K562 (cell line): Measurements from ENCODE around the gene CSNK1G3.

Source experiments
- ADNP ChIP-seq: fragments of 200-800 bp; sonication (Bioruptor generic); IDR thresholded peaks from 2 replicates; pipeline ENCODE4 v1.6.1; 2016; ENCODE audit warnings: missing genetic modification characterization, missing compliant biosample characterization
- CEBPZ ChIP-seq: fragments of 150-350 bp; IDR thresholded peaks from 2 replicates; pipeline ENCODE4 v1.6.1; 2014; ENCODE audit warnings: low read depth, mild to moderate bottlenecking, low read length, borderline replicate concordance
- CTCF ChIP-seq, 3 experiments: IDR thresholded peaks in 2 of 3; conservative IDR thresholded peaks in 1 of 3; 2 replicates each; pipeline ENCODE4 v1.5.1; 2011 to 2012; ENCODE audit warnings: low read length in 3 of 3, mild to moderate bottlenecking in 3 of 3, control low read depth in 2 of 3, improper control_type of control experiment in 1 of 3, inconsistent platforms in 1 of 3, low read depth in 1 of 3, mixed read lengths in 1 of 3, moderate library complexity in 1 of 3; ENCODE audit not compliant: insufficient read depth in 2 of 3
- ELF2 ChIP-seq: fragments of 250-450 bp; sonication (Bioruptor Pico); IDR thresholded peaks from 2 replicates; pipeline ENCODE4 v1.5.0; 2021; ENCODE audit warnings: mild to moderate bottlenecking
- ZC3H4 ChIP-seq: sonication (generic); formaldehyde crosslinking; IDR thresholded peaks from 2 replicates; pipeline ENCODE4 v1.9.0; 2021; ENCODE audit warnings: missing genetic modification reagents, borderline replicate concordance
- ZNF146 ChIP-seq: IDR thresholded peaks from one replicate; pipeline ENCODE4 v1.6.1; 2018; ENCODE audit warnings: missing compliant biosample characterization; ENCODE audit not compliant: unreplicated experiment

GRCh38 chr5:123610209-123610608 lies 98.2 kb downstream of the CSNK1G3 start:
- TF ChIP-seq ZNF146 (CRISPR knock-in tag) (no peak), CTCF (IDR thresholded peaks at IDR 0.05 in 2 of 3, conservative IDR thresholded peaks at IDR 0.05 in 1 of 3; ENCODE audit: insufficient read depth in 2 of 3, low read depth in 1 of 3, low read length in 3 of 3) (no peak), ELF2 (no peak), ZC3H4 (CRISPR knock-in tag) (no peak), ADNP (tag) (no peak), CEBPZ (no peak)
